Heart right ventricle (tissue), 16 donors: ENCODE measurements around the gene ABHD16A. TPM values are rescaled to one million over a fixed set of nuclear protein-coding genes. Genes with fewer than 3 reads are reported as not detected.
A peak's percentile ranks its signal among the peaks of the same experiment; 100 is the strongest.

ENCODE experiments used
- ATAC-seq, 8 donors: fragments of 200-7000 bp; cut with Tn5 transposase; one replicate each; pipeline ENCODE4 v1.9.1; 2020; ENCODE audit warnings: mild to moderate bottlenecking in 8 of 8, moderate library complexity in 8 of 8, moderate number of reproducible peaks in 1 of 8
- DNase-seq, 2 donors: peaks; one replicate each; pipeline ENCODE4 v3.0.0-alpha.2; 2020
- H3K27ac ChIP-seq, 10 donors: fragments of 200-600 bp; sonication (generic) in 2 of 10; one replicate each; pipeline versions ENCODE4 v1.5.0 to v1.8.0; 2020 to 2022; ENCODE audit warnings: mild to moderate bottlenecking in 3 of 10
- H3K27me3 ChIP-seq, 7 donors: fragments of 200-600 bp; one replicate each; pipeline ENCODE4 v1.8.0; 2021 to 2022; ENCODE audit warnings: mild to moderate bottlenecking in 2 of 7
- H3K36me3 ChIP-seq, 9 donors: fragments of 200-600 bp; sonication (generic) in 1 of 9; one replicate each; pipeline versions ENCODE4 v1.5.0 to v1.8.0; 2020 to 2022; ENCODE audit warnings: mild to moderate bottlenecking in 2 of 9
- H3K4me1 ChIP-seq, 9 donors: fragments of 200-600 bp; sonication (generic) in 1 of 9; one replicate each; pipeline versions ENCODE4 v1.5.0 to v1.8.0; 2020 to 2022; ENCODE audit warnings: mild to moderate bottlenecking in 4 of 9
- H3K4me3 ChIP-seq, 10 donors: fragments of 200-600 bp; sonication (generic) in 2 of 10; one replicate each; pipeline versions ENCODE4 v1.5.0 to v1.8.0; 2020 to 2022; ENCODE audit warnings: mild to moderate bottlenecking in 7 of 10, moderate library complexity in 2 of 10
- H3K9me3 ChIP-seq, 11 donors: fragments of 200-600 bp in 10 of 11; sonication (generic) in 2 of 11; one replicate each; pipeline versions ENCODE4 v1.5.0 to v1.8.0; 2013 to 2022; ENCODE audit warnings: mild to moderate bottlenecking in 2 of 11, control low read depth in 1 of 11, moderate library complexity in 1 of 11
- CTCF ChIP-seq, 9 donors: fragments of 200-600 bp; sonication (generic) in 2 of 9; IDR thresholded peaks; one replicate each; pipeline versions ENCODE4 v1.5.0 to v1.8.0; 2021 to 2022; ENCODE audit warnings: antibody characterized with exemption in 9 of 9, mild to moderate bottlenecking in 5 of 9, moderate library complexity in 1 of 9
- WGBS, 2 donors: extraction: QIAGEN DNeasy Blood & Tissue Kit; methylation state at CpG; one replicate each; pipeline ENCODE4 v1.1.7; 2013; ENCODE audit warnings: inconsistent platforms in 1 of 2; 5-methylcytosine and 5-hydroxymethylcytosine counted together
- intact Hi-C, 10 donors: fragments of 100-400 bp; cut with DNase I; formaldehyde crosslinking; loops; one replicate each; pipeline versions ENCODE4 v1.11.1 to v1.14.2; 2022
- polyA plus RNA-seq, 2 donors: library from polyadenylated mRNA; stranded (reverse); fragments of 200-250 nt; gene quantifications; one replicate each; pipeline ENCODE4 v1.2.3, GENCODE V29; 2013
- total RNA-seq, 10 donors: library from RNA; stranded (reverse); fragmentation: NEBNext Ultra II Directional in 3 of 10; extraction: Animal tissue kit (Norgen Biotek cat#: 25700) in 3 of 10; gene quantifications; one replicate each; pipeline versions ENCODE4 v1.2.1 to v1.2.4, GENCODE V29; 2021 to 2023
- donor health status: Arrhythmogenic right ventricular cardiomyopathy.
- donor health status: ischemic (EF 13 %, LVEDD 7.1; RV severe dilation, severe dysfunction).
- donor health status: healthy with polysubstance abuse.
- donor health status: DM: no; HTN: yes; CAD: no.
- donor health status: DM: no; HTN: no; CAD: no.
- donor health status: ischemic (EF 25% LVEDD 6.9; RV normal size, moderate dysfunction).
- donor health status: ischemic (EF 25% LVEDD 5.7; RV mildly dilated, moderate dysfunction).
- donor health status: healthy.
- donor health status: DM: yes; HTN: yes; CAD: no.
- donor health status: Ischemic cardiomyopathy.
- donor health status: ischemic (EF 35%, LVEDD 5.7; RV mildly dilated, moderate dysfunction).
- donor health status: nonischemic (EF 11% LVEDD 7.7; RV severe dilation, severe dysfunction).
- donor health status: DM: yes; HTN: yes; CAD: no.
- donor health status: PGD.
- donor health status: ischemic (EF 29% LVEDD 5.4; RV normal size, mild dysfunction).
- donor health status: nonischemic (EF 23%, LVEDD 6.1; RV moderate dilation, normal function).

The ABHD16A gene
- total and polyA plus RNA-seq, 12 donors = 24.3 to 45.2 (median 28.7) TPM

- Histone ChIP-seq H3K36me3 (peaks cover 0 to 55% (median 0%) of the 10 kb centered on the region in 9 donors), H3K4me1 (peaks cover 16 to 73% (median 53%) of the 10 kb centered on the region in 9 donors), H3K9me3 (no peaks in the 10 kb centered on the region), H3K27me3 (no peaks in the 10 kb centered on the region), H3K27ac (peak overlapping the region in 2 of 10 donors; percentile 94 to 98), H3K4me3 (peak overlapping the region in 1 of 10 donors; percentile 87)
- no peak for ATAC-seq
- no peak for DNase-seq
- 71 to 78% methylated on average over 4 of the region's 4 CpGs for WGBS, 2 donors
- intact Hi-C loops = no loop called here
- TF ChIP-seq CTCF (IDR thresholded peaks at IDR 0.05) = no peak
These were observed 44.9 kb downstream of the ABHD16A start for GRCh38 chr6:31658158-31658688.

- intact Hi-C loops = no loop called here
- no peaks in the 10 kb centered on the region for H3K27me3 ChIP-seq
- peaks cover 16 to 70% (median 49%) of the 10 kb centered on the region in 9 donors for H3K4me1 ChIP-seq
- H3K4me3 ChIP-seq = no peak overlapping the region
- no peaks in the 10 kb centered on the region for H3K9me3 ChIP-seq
- no peak for DNase-seq
- peaks cover 0 to 49% (median 0%) of the 10 kb centered on the region in 9 donors for H3K36me3 ChIP-seq
- TF ChIP-seq CTCF (IDR thresholded peaks at IDR 0.05) = no peak
- WGBS, 2 donors = 74 to 75% methylated on average over 6 of the region's 6 CpGs
- H3K27ac ChIP-seq = peak overlapping the region in 1 of 10 donors; percentile 98
- ATAC-seq = no peak
These were observed 45.5 kb downstream of the ABHD16A start for GRCh38 chr6:31657406-31658157.

GRCh38 chr6:31655349-31656237, 47.5 kb downstream of the ABHD16A start, which contains the start of gene APOM:
APOM (plus strand) TSS chr6:31655894; CDS start chr6:31655967, 73 bp downstream.
- Histone ChIP-seq H3K27me3 (no peaks in the 10 kb centered on the region), H3K4me3 (no peak within 1 kb of the TSS), H3K27ac (no peak within 1 kb of the TSS), H3K4me1 (peaks cover 12 to 63% (median 49%) of the 10 kb centered on the region in 9 donors), H3K36me3 (peaks cover 0 to 47% (median 0%) of the 10 kb centered on the region in 9 donors), H3K9me3 (no peaks in the 10 kb centered on the region)
- no peak for ATAC-seq
- intact Hi-C loops = no loop called here
- DNase-seq = no peak
- 84 to 86% methylated on average over 8 of the region's 8 CpGs for WGBS, 2 donors
- no peak for TF ChIP-seq CTCF (IDR thresholded peaks at IDR 0.05)
